SJSA1 (cell line): ENCODE results near the gene THRB. TPM values are rescaled to one million over a fixed set of nuclear protein-coding genes. Genes with fewer than 3 reads are reported as not detected.
"Not testable (repeated sequence)": the region's sequence is repeated elsewhere in the genome, so short reads cannot be mapped to it uniquely, and the experiment has no call there.

Experiments
- DNase-seq, 2 experiments: peaks; one replicate each; pipeline ENCODE4 v3.0.0-alpha.2; 2015 to 2020; ENCODE audit warnings: low spot score in 2 of 2, low read depth in 1 of 2
- H3K27ac ChIP-seq: fragments of 250-450 bp; sonication (Bioruptor Pico); 2 replicates; pipeline ENCODE4 v1.5.1; 2020; ENCODE audit warnings: mild to moderate bottlenecking, moderate library complexity
- H3K27me3 ChIP-seq: fragments of 250-450 bp; sonication (Bioruptor Pico); replicated peaks from 2 replicates; pipeline ENCODE4 v1.5.1; 2020; ENCODE audit warnings: mild to moderate bottlenecking, moderate library complexity
- H3K36me3 ChIP-seq: fragments of 250-450 bp; sonication (Bioruptor Pico); 2 replicates; pipeline ENCODE4 v1.5.1; 2020; ENCODE audit warnings: mild to moderate bottlenecking
- H3K4me1 ChIP-seq: fragments of 250-450 bp; sonication (Bioruptor Pico); replicated peaks from 2 replicates; pipeline ENCODE4 v1.6.1; 2021; ENCODE audit warnings: mild to moderate bottlenecking
- H3K4me3 ChIP-seq: fragments of 250-450 bp; sonication (Bioruptor Pico); 2 replicates; pipeline ENCODE4 v1.5.1; 2020; ENCODE audit warnings: mild to moderate bottlenecking
- H3K9me3 ChIP-seq: fragments of 250-450 bp; sonication (Bioruptor Pico); replicated peaks from 2 replicates; pipeline ENCODE4 v1.5.1; 2020; ENCODE audit warnings: mild to moderate bottlenecking
- total RNA-seq: library from RNA; depleted of rRNA; stranded (reverse); fragments of >200 nt; shearing (Covaris generic); gene quantifications from 2 replicates; pipeline ENCODE4 v1.2.3, GENCODE V29; 2014

THRB gene
- total RNA-seq, 1 experiment from 2014 or later: 3.2 TPM

DNA sequence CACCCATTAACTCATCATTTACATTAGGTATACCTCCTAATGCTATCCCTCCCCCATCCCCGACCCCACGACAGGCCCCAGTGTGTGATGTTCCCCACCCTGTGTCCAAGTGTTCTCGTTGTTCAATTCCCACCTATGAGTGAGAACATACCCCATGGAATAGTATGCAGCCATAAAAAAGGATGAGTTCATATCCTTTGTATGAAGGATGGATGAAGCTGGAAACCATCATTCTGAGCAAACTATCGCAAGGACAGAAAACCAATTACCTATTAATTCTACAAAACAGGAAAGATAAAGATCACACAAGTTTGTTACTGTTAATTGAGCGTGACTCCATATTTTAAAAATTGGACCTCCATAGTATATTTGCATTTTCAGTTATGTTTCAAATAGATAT lies 81.0 kb downstream of the THRB start:
- not testable (repeated sequence) for H3K27ac ChIP-seq, H3K27me3 ChIP-seq, H3K4me3 ChIP-seq, DNase-seq, H3K36me3 ChIP-seq, H3K4me1 ChIP-seq, H3K9me3 ChIP-seq

DNA sequence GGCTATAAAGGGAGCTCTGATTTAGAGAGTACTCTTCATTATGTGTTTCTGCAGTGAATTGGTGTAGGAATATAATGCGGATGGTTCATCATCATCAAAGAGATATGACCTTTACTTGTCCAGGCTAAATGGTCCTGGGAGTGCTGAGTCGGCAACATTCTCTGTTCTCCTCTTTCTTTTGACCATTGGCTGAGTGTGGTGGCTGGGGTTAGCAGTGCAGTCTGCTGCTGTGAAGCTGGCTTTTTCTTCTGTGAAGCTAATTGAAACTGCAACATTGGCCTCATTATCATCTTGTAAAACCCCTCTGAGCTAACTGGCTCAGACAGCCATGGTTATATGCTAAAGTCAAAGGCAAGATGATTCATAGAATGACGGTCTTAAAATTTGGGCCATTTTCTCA lies 83.8 kb downstream of the THRB start:
- Histone ChIP-seq H3K36me3 (no peaks in the 10 kb centered on the region), H3K27ac (no peak overlapping the region), H3K27me3 (no peaks in the 10 kb centered on the region), H3K9me3 (no peaks in the 10 kb centered on the region), H3K4me1 (no peaks in the 10 kb centered on the region), H3K4me3 (no peak overlapping the region)
- DNase-seq: no peak

DNA sequence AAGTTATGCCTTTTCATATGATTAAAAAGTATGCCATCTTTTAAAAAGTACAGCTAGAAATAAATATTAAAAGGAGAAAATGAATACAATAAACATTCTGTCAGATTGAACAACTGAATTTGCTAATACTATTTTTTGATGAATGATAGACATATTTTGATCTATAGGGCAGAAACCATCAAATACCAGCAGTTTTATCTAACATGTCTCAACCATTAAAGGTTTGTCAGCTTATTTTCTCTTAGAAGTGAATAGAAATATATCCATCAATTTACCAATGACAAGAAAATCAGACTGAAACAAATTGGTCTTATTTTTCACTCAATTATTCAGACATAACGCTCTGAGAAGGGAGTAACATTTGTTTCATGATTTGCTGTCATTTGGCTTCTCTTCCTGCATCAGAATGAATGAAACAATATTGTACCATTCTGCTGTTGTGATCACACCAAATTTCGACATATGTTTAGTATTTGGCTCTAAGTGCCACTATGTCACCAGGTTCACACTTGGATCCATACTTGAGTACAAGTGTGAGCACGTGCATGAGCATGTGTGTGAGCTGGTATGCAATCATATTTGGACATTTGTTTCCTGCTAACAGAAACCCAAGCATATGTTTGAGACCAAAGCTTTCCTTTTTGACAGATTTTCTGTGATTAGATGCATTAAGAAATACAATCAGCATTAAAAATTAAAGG lies 86.5 kb downstream of the THRB start:
- H3K4me3 ChIP-seq: no peak overlapping the region
- no peaks in the 10 kb centered on the region for H3K4me1 ChIP-seq
- no peaks in the 10 kb centered on the region for H3K27me3 ChIP-seq
- H3K36me3 ChIP-seq: no peaks in the 10 kb centered on the region
- DNase-seq: no peak
- H3K27ac ChIP-seq: no peak overlapping the region
- H3K9me3 ChIP-seq: no peaks in the 10 kb centered on the region

DNA sequence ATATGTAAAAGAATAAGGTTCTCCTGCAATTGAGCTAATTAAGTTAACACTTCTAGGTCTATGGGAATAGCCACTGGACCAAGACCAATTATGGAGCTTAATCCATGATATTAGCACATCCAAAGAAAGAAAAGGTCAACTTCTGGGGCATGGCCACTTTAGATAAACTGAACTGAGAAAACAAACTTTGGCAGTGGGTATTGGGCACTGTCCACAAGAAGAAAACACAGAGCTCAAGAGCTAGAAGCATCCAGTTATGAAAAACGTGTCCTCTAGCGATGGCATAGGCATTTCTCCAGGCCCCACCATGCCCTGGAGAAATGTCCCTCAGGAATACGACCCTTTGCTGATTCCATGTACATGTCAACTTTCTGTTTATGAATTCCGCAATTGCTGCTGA lies 87.8 kb downstream of the THRB start:
- H3K36me3 ChIP-seq: no peaks in the 10 kb centered on the region
- no peaks in the 10 kb centered on the region for H3K4me1 ChIP-seq
- H3K27me3 ChIP-seq: no peaks in the 10 kb centered on the region
- no peak overlapping the region for H3K27ac ChIP-seq
- DNase-seq: no peak
- H3K9me3 ChIP-seq: no peaks in the 10 kb centered on the region
- no peak overlapping the region for H3K4me3 ChIP-seq

DNA sequence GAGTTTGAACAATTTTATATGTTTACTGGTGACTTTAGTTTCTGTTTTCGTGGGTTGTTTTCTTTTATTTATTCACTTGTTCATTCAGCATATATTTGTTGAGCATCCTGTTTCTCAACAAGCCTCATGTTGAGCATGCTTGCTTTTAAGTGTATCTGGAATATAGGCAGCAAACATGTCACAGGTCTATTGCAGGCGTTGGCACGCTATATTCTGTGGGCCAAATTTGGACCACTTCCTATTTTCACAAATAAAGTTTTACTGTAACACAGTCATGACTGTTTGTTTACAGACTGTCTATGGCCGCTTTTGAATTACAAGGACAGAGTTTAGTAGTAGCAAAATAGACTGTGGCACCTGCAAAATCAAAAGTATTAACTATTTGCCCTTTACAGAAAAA lies 89.6 kb downstream of the THRB start:
- Histone ChIP-seq H3K4me3 (no peak overlapping the region), H3K36me3 (no peaks in the 10 kb centered on the region), H3K27me3 (no peaks in the 10 kb centered on the region), H3K27ac (no peak overlapping the region), H3K9me3 (no peaks in the 10 kb centered on the region), H3K4me1 (no peaks in the 10 kb centered on the region)
- no peak for DNase-seq

DNA sequence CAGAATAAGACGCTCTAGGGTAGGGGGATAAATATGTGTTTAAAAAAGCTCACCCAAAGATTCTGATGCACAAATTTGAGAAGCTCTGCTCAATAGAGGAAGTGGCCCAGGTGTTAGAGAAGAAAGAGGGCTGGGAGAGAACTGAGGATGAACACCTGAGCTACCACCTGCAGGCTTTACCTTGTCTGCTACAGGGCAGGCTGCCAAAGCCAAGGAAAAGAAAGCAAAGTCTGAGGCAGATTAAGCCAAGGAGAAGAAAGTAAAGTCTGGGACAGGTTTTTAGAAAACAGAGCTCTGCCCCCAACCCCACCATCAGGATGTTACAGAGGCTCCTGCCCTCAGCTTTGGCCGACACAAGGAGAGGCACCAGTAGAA lies 92.9 kb downstream of the THRB start:
- Histone ChIP-seq H3K36me3 (no peaks in the 10 kb centered on the region), H3K27ac (no peak overlapping the region), H3K9me3 (no peaks in the 10 kb centered on the region), H3K4me3 (no peak overlapping the region), H3K4me1 (no peaks in the 10 kb centered on the region), H3K27me3 (no peaks in the 10 kb centered on the region)
- no peak for DNase-seq

DNA sequence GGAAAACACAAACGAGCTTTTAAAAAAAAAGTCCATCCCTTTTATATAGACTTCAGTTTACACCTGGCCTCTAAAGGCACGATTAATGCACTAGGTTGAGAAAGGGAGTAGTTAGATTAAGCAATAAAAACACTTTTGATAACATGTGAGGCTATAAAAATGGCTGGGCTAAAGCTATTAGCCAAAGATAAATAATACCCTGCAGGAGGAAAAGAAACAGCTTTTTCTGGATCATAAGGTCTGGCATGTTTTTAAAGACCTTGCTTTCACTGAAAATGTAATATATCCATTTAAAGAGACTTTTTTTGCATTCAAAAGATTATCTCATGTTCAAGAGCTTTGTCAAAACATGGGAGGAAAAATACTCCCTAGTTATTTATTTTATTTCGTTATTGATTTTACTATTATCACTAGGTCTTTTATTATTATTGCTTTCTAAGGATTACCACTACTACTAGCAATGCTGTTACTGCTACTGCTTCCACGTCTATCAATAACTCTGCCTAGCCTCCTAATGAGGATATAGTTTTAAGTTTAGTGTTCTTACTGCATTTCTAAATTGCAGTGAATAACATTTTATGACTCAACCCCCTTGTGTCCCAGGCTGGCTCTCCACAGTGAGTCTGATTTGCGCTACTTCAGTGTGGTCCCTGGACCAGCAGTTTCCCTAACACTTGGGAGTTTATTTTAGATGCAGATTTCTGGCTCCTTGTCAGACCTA lies 93.4 kb downstream of the THRB start:
- H3K27ac ChIP-seq: no peak overlapping the region
- no peaks in the 10 kb centered on the region for H3K27me3 ChIP-seq
- H3K9me3 ChIP-seq: no peaks in the 10 kb centered on the region
- no peaks in the 10 kb centered on the region for H3K4me1 ChIP-seq
- H3K36me3 ChIP-seq: no peaks in the 10 kb centered on the region
- no peak overlapping the region for H3K4me3 ChIP-seq
- no peak for DNase-seq

DNA sequence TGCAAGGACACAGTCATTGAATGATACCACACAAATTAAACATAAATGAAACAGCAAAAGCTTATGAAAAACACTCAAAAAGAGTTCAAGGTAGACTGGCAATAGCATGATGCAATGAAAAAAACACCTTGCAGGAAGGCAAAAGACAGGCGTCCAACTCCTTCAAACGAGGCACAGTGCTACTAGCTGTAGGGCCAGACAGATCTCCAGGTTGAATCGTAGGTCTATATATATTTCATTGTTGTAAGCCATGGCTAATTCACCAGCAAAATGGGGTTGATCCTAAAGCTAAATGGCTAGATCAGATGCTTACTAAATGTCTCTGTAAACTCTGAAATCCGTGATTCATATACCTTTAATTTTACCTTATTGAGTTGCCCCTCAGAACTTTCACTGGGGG lies 94.2 kb downstream of the THRB start:
- H3K27ac ChIP-seq: no peak overlapping the region
- no peaks in the 10 kb centered on the region for H3K4me1 ChIP-seq
- no peak overlapping the region for H3K4me3 ChIP-seq
- no peaks in the 10 kb centered on the region for H3K27me3 ChIP-seq
- no peaks in the 10 kb centered on the region for H3K9me3 ChIP-seq
- no peaks in the 10 kb centered on the region for H3K36me3 ChIP-seq
- no peak for DNase-seq

DNA sequence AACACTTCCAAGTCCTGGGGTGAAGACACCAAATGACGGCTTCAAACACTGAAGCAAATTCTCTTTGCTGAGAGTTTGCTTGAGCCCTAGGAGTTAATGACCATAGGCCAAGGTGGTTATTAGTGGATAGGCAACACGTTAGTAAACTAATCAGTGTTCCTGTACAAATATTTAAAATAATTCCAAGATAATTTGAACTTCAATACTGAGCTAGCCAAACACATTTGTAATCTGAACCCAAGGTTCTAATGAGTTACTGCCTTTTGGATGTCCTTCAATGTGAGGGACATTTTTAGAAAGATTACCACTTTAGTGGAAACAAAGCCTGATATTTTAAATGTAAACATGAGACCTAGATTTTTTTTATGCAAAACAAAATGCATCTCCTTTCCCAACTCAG lies 94.6 kb downstream of the THRB start:
- Histone ChIP-seq H3K27me3 (no peaks in the 10 kb centered on the region), H3K27ac (no peak overlapping the region), H3K4me3 (no peak overlapping the region), H3K4me1 (no peaks in the 10 kb centered on the region), H3K9me3 (no peaks in the 10 kb centered on the region), H3K36me3 (no peaks in the 10 kb centered on the region)
- DNase-seq: no peak

DNA sequence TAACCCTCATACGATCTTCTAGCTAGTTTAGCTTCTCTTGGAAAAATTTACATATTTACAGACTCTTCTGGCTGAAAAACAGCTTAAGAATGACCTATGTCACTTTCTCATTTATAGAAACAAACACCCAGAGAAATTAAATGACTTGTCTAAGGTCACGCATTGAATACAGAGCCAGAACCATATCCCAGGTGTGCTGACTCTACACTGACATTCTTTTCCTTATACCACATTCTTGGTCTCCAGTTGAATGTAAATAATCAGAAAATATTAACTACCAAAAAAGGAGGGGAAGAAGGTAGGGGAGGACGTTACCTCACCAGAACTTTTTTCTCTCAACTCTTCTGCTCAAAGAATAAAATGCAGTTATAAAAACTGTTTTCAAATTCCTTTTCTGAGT lies 95.0 kb downstream of the THRB start:
- Histone ChIP-seq H3K9me3 (no peaks in the 10 kb centered on the region), H3K36me3 (no peaks in the 10 kb centered on the region), H3K27ac (no peak overlapping the region), H3K4me3 (no peak overlapping the region), H3K27me3 (no peaks in the 10 kb centered on the region), H3K4me1 (no peaks in the 10 kb centered on the region)
- no peak for DNase-seq

DNA sequence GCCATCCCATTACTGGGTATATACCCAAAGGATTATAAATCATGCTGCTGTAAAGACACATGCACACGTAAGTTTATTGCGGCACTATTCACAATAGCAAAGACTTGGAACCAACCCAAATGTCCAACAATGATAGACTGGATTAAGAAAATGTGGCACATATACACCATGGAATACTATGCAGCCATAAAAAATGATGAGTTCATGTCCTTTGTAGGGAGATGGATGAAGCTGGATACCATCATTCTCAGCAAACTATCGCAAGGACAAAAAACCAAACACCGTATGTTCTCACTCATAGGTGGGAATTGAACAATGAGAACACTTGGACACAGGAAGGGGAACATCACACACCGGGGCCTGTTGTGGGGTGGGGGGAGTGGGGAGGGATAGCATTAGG lies 95.9 kb downstream of the THRB start:
- H3K4me3 ChIP-seq, H3K9me3 ChIP-seq, H3K4me1 ChIP-seq, H3K27me3 ChIP-seq, H3K27ac ChIP-seq, DNase-seq, H3K36me3 ChIP-seq: not testable (repeated sequence)

DNA sequence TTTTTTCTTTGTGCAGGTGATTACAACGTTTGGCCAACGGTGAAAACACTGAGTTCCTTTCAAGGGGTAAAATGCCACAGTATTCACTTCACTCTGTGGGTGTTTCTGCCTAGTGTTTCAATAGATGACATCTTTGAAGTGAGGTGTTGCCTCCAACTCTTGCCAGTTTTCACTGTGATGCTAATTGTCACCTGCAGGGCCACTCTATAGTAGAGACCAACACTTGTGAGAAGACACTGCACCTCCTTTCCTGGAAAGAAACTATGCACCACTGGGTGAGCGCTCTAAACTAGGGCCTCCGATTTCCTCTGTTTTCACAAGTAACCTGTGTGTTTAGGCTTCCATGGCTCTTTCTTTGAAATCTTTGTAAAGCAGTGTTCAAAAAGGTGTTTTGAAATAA lies 98.3 kb downstream of the THRB start:
- no peaks in the 10 kb centered on the region for H3K9me3 ChIP-seq
- no peak overlapping the region for H3K27ac ChIP-seq
- DNase-seq: no peak
- no peaks in the 10 kb centered on the region for H3K27me3 ChIP-seq
- no peaks in the 10 kb centered on the region for H3K4me1 ChIP-seq
- no peak overlapping the region for H3K4me3 ChIP-seq
- no peaks in the 10 kb centered on the region for H3K36me3 ChIP-seq

DNA sequence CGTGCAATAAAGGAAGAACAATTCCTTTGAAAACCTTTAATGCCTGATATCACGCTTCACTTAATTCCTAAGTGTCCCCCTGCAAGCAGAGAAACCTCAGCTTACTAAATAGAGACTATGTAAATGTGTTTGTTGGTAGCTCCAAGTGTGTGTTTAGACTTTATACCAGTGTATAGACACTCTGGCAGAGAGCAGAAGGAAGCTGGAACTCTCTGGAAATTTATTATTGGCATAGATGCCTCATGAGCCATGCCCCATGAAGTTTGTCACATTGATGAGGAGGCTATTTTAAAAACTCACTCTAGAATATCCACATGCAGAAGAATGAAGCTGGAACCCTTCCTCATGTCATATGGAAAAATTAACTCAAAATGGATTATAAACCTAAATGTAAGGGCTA lies 99.9 kb downstream of the THRB start:
- Histone ChIP-seq H3K36me3 (no peaks in the 10 kb centered on the region), H3K4me1 (no peaks in the 10 kb centered on the region; the same call in 1 of the 2 replicates), H3K27me3 (no peaks in the 10 kb centered on the region), H3K4me3 (no peak overlapping the region), H3K27ac (no peak overlapping the region), H3K9me3 (no peaks in the 10 kb centered on the region)
- no peak for DNase-seq

DNA sequence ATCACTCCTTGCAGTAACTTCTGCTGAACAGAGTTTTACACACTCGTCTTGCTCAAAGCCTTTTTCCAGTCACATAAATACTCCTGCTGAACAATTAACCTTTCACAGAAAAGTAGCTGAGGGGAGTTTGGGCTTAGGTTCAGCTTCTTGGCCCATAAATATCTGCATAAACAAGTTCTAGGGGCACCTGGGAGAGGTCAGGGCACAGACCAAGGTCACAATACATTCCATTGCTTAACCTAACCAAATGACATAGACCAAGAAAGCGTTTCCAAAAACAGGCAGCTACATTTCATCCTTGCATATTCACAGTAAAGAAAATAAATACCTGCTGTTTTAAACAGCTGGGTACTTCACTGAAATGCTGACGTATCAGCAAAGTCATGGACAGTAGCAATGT lies 101.3 kb downstream of the THRB start:
- no peak for DNase-seq
- Histone ChIP-seq H3K27me3 (no peaks in the 10 kb centered on the region), H3K27ac (no peak overlapping the region), H3K36me3 (no peaks in the 10 kb centered on the region), H3K4me3 (no peak overlapping the region), H3K9me3 (no peaks in the 10 kb centered on the region), H3K4me1 (peaks cover under 1% of the 10 kb centered on the region)
